MM.1S (cell line): Measurements from ENCODE around the gene FGF1.

Source experiments
- DNase-seq: peaks from one replicate; pipeline ENCODE4 v3.0.0-alpha.2; 2015
- H2AFZ ChIP-seq: fragments of 300-600 bp; sonication (generic); 2 replicates; pipeline ENCODE4 v1.6.0; 2016; ENCODE audit warnings: antibody characterized with exemption, low read length
- H3F3A ChIP-seq: fragments of 300-600 bp; sonication (generic); 2 replicates; pipeline ENCODE4 v1.6.1; 2016; ENCODE audit warnings: mild to moderate bottlenecking, antibody characterized with exemption, low read length, moderate library complexity, mixed read lengths; ENCODE audit not compliant: insufficient read depth
- H3K27ac ChIP-seq: fragments of 300-600 bp; sonication (generic); 2 replicates; pipeline ENCODE4 v1.5.1; 2016; ENCODE audit warnings: mild to moderate bottlenecking, low read length
- H3K27me3 ChIP-seq: fragments of 300-600 bp; sonication (generic); replicated peaks from 2 replicates; pipeline ENCODE4 v1.6.0; 2016; ENCODE audit warnings: low read length; ENCODE audit not compliant: insufficient read depth
- H3K36me3 ChIP-seq: fragments of 300-600 bp; sonication (generic); replicated peaks from 2 replicates; pipeline ENCODE4 v1.6.1; 2016; ENCODE audit warnings: mild to moderate bottlenecking, low read length, mixed read lengths; ENCODE audit not compliant: insufficient read depth
- H3K4me1 ChIP-seq: fragments of 300-600 bp; sonication (generic); 2 replicates; pipeline ENCODE4 v1.6.1; 2016; ENCODE audit warnings: low read length, mixed read lengths
- H3K4me2 ChIP-seq: fragments of 300-600 bp; sonication (generic); 2 replicates; pipeline ENCODE4 v1.6.0; 2016; ENCODE audit warnings: low read depth, low read length
- H3K4me3 ChIP-seq: fragments of 300-600 bp; sonication (generic); 2 replicates; pipeline ENCODE4 v1.5.1; 2016; ENCODE audit warnings: low read length, mixed read lengths
- H3K79me2 ChIP-seq: fragments of 300-600 bp; sonication (generic); 2 replicates; pipeline ENCODE4 v1.6.1; 2016; ENCODE audit warnings: mixed run types, low read length, mixed read lengths
- H3K9ac ChIP-seq: fragments of 300-600 bp; sonication (generic); 2 replicates; pipeline ENCODE4 v1.6.1; 2016; ENCODE audit warnings: low read length, mixed read lengths
- H3K9me2 ChIP-seq: fragments of 300-600 bp; sonication (generic); replicated peaks from 2 replicates; pipeline ENCODE4 v1.6.1; 2016; ENCODE audit warnings: mild to moderate bottlenecking, low read length, mixed read lengths; ENCODE audit not compliant: insufficient read depth
- H3K9me3 ChIP-seq: fragments of 300-600 bp; sonication (generic); replicated peaks from 2 replicates; pipeline ENCODE4 v1.6.1; 2016; ENCODE audit warnings: mild to moderate bottlenecking, low read length, mixed read lengths; ENCODE audit not compliant: insufficient read depth
- H4K20me1 ChIP-seq: fragments of 300-600 bp; sonication (generic); 2 replicates; pipeline ENCODE4 v1.6.1; 2016; ENCODE audit warnings: mild to moderate bottlenecking, low read length, moderate library complexity, mixed read lengths; ENCODE audit not compliant: insufficient read depth
- CTCF ChIP-seq: fragments of 300-600 bp; sonication (generic); IDR thresholded peaks from 2 replicates; pipeline ENCODE4 v1.5.1; 2016; ENCODE audit warnings: antibody characterized with exemption, low read length, mixed read lengths
- EZH2 ChIP-seq: fragments of 300-600 bp; sonication (generic); optimal IDR thresholded peaks from 2 replicates; pipeline ENCODE3; 2017; ENCODE audit warnings: low read depth, mild to moderate bottlenecking, antibody characterized with exemption, low read length, mixed read lengths
- EZH2phosphoT487 ChIP-seq: fragments of 300-600 bp; sonication (generic); IDR thresholded peaks from 2 replicates; pipeline ENCODE4 v1.6.1; 2018; ENCODE audit warnings: antibody characterized with exemption, low read length

FGF1 gene

GRCh38 chr5:142590451-142591231 is 95.2 kb downstream of the FGF1 start:
- TF ChIP-seq EZH2 (no peak), EZH2phosphoT487 (no peak), CTCF (no peak)
- H3K27ac ChIP-seq, result no peak overlapping the region
- no peak for DNase-seq

DNA sequence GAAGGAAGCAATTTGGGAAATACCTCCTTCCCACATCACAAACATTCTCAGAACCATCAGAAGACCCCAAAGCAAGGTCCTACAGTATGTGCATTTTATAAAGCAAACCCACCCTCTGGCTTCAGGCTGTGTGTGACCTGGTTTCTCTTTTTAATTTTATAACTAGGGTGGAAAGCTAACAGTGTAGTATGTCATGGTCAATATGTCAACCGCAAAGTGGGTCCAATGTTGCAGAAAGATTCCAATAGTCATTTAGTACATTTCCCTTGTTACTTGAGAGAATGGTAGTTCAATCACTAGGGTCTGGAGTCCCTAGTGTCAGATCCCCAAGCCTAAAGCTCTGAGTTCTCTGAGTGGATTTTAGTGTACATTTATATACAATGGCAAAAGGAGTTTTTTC is 96.2 kb downstream of the FGF1 start:
- Histone ChIP-seq H3F3A (no peaks in the 10 kb centered on the region), H3K4me3 (no peak overlapping the region), H3K4me1 (no peaks in the 10 kb centered on the region), H3K27ac (no peak overlapping the region), H3K36me3 (no peaks in the 10 kb centered on the region), H2AFZ (no peak overlapping the region), H3K79me2 (no peaks in the 10 kb centered on the region), H3K4me2 (no peak overlapping the region), H3K9me2 (no peaks in the 10 kb centered on the region), H4K20me1 (no peaks in the 10 kb centered on the region), H3K9me3 (no peaks in the 10 kb centered on the region), H3K27me3 (no peaks in the 10 kb centered on the region), H3K9ac (no peak overlapping the region)
- no peak for DNase-seq
- TF ChIP-seq EZH2, result no peak
- TF ChIP-seq EZH2phosphoT487, result no peak
- TF ChIP-seq CTCF, result no peak

More at GRCh38 chr5:142590451-142591231, 95.2 kb downstream of the FGF1 start:
- H3K9me3 ChIP-seq, result no peaks in the 10 kb centered on the region
- H3F3A ChIP-seq, result no peaks in the 10 kb centered on the region
- no peaks in the 10 kb centered on the region for H3K9me2 ChIP-seq
- H3K4me2 ChIP-seq, result no peak overlapping the region
- no peaks in the 10 kb centered on the region for H3K36me3 ChIP-seq
- H4K20me1 ChIP-seq, result no peaks in the 10 kb centered on the region
- H3K27me3 ChIP-seq, result no peaks in the 10 kb centered on the region
- H3K9ac ChIP-seq, result no peak overlapping the region
- no peak overlapping the region for H2AFZ ChIP-seq
- H3K79me2 ChIP-seq, result no peaks in the 10 kb centered on the region
- no peaks in the 10 kb centered on the region for H3K4me1 ChIP-seq
- no peak overlapping the region for H3K4me3 ChIP-seq

DNA sequence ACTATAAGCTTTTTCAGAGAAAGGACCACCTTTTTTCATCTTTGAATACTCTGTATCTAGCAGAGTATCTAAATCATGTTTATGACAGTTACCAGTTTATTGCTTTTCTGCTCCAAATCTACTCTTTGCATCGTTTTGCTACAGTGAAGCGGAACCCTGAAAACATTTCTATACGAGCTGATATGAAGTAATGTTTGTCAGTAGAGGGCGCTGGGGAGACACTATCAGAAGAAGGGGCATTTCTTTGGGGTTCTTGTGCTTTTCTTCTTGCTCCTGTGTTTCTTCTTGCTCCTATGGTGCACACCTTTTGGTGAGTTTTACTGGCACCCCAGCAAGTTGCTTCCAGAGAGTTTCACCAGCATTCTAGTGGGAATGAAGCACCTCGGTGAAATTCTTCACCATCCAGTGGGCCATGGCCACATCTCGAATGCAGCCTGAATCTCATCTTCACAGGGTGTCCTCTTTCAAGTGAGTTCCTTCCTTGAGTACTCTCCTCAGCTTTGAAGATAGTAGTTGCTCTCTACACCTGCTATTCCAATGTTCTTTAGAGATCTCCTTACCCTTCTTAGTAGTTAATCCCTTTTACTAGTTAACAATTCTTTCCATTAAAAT is 98.4 kb downstream of the FGF1 start:
- Histone ChIP-seq H3K9me2 (no peaks in the 10 kb centered on the region), H3F3A (no peaks in the 10 kb centered on the region), H3K36me3 (no peaks in the 10 kb centered on the region), H3K27me3 (no peaks in the 10 kb centered on the region), H3K4me3 (no peak overlapping the region), H3K27ac (no peak overlapping the region), H3K4me2 (no peak overlapping the region), H3K9me3 (no peaks in the 10 kb centered on the region), H4K20me1 (no peaks in the 10 kb centered on the region), H3K9ac (no peak overlapping the region), H3K79me2 (no peaks in the 10 kb centered on the region), H2AFZ (no peak overlapping the region), H3K4me1 (no peaks in the 10 kb centered on the region)
- DNase-seq, result peak; percentile 42
- TF ChIP-seq EZH2 (no peak), EZH2phosphoT487 (no peak), CTCF (peak; percentile 52)
